Activated CD8-positive, alpha-beta memory T cell treated with anti-CD3 and anti-CD28 coated beads for 48 hours (primary cell): ENCODE measurements around the gene MAP4K2.
"Not testable (repeated sequence)": the region's sequence is repeated elsewhere in the genome, so short reads cannot be mapped to it uniquely, and the experiment has no call there.

Experiments used
- DNase-seq, 3 experiments: peaks; one replicate each; pipeline ENCODE4 v3.0.0-alpha.2; 2020; ENCODE audit warnings: low read depth in 2 of 3, low spot score in 2 of 3

The MAP4K2 gene

DNA sequence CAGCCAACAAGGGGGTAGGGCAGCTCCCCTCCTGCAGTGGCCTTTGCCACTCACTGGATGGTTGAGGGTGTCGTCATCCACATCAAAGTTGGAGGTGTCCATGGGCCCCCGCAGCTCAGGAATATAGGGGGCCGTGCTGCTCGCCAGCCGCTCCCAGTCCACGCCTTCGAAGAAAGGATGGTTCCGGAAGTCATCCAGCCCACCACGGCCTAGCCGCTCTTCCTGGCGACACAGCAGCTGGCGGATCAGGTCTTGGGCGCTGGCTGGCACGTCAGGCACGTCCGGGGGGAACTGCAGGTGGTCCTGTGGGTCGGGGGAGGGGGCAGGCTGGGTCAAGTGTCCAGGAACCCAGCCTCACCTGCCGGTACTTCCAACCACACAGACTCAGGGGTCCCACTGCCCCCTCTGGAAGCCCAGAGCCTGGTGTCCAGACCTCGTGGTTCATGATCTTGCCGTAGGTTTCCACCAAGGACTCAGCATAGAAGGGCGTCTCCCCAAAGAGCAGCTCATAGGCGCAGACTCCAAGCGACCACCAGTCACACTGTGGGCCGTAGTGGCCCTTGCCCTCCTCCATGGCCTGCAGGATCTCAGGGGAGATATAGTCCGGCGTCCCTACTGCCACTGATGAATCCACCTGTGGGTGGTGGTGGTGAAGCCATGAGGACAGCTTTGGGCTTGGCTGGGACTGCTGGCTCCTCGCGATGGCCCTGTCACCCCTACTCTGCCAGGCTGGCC, 35.8 kb upstream of the MAP4K2 start:
- DNase-seq, result no peak

DNA sequence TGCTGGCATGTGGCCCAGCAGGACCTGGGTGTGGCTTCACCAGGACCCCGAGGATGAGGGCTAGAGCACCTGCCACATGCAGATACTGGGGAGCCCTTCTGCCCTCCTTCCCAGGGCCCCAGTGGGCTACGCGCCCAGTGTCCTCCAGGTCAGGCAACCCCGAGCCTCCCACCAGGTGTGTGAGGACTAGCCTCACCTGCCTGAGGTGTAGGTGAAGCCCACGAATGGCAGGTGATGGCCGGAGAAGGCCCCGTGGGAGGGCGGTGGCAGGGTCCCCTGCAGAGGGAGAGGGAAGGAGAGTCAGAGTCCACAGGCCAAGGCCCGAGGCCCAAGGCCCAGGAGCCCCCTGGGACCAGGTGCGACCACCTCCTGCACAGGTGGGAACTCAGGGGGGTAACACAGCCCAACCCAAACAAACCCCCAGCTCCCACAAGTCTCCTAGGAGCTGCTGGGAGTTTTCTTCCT, 34.9 kb upstream of the MAP4K2 start:
- no peak for DNase-seq

DNA sequence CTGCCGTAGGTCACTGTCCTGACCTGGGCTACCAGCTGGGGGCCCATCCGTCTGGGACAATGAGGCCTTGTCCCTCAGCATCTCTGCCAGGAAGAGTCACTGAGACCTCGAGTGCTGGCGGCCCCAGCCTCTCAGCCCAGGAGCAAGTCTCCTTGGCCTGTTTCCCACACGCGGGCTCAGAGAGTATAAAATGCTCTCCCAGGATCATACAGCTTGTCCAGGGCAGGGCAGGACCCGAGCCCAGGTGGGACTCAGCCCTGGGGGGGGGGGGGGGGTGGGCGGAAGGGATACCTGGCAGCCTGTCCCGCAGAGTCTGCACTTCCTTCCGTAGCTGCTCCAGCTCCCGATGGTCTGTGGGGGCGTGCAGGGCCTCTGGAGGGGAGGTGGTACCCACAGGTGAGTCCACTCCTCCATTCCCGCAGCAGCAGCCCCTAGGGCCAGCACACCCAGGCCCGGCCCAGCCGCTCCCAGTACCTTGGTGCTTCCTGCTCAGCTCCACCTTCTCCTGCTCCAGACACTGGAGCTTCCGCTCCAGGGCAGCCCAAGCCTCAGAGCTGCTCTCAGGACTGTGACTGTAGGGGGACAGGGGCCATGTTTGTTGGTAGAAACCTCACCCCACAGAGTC, 33.5 kb upstream of the MAP4K2 start:
- no peak for DNase-seq

DNA sequence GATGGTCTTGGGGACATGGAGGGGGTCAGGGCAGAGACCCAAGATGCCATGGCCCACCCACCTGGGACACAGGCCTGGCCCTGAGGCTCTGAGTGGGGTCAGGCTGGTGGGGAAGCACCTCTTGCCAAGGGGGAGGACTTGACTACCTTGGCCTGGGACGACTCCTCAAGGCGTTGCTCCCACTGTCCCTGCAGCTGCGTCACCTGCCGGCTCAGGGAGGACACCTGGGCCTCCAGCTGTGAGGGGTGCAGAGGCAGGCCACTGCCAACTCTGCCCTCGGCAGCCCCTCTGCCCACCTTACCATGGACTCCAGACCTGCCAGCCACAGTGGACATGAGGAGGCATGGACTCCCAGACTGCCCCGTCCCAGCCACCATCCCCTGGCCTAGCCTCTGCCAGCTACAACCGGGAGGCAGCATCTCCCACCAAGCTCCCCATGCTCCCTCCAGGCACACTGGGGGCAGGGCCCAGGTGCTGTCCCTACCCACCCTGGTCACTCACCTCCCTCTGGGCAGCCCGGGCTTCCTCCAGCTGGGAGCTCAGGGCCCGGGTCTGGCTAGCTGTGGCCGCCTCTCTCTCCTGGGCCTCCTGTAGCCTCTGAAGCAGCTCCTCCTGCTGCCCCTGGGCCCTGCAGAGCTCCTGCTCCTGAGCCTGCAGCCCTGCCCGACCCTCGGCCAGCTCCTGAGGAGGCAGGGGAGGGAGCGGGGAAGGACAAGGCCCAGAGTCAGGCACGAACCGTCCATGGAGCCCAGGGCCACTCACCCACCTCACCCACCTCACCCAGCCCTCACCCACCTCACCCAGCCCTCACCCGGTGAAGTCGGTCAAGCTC, 32.8 kb upstream of the MAP4K2 start:
- no peak for DNase-seq

DNA sequence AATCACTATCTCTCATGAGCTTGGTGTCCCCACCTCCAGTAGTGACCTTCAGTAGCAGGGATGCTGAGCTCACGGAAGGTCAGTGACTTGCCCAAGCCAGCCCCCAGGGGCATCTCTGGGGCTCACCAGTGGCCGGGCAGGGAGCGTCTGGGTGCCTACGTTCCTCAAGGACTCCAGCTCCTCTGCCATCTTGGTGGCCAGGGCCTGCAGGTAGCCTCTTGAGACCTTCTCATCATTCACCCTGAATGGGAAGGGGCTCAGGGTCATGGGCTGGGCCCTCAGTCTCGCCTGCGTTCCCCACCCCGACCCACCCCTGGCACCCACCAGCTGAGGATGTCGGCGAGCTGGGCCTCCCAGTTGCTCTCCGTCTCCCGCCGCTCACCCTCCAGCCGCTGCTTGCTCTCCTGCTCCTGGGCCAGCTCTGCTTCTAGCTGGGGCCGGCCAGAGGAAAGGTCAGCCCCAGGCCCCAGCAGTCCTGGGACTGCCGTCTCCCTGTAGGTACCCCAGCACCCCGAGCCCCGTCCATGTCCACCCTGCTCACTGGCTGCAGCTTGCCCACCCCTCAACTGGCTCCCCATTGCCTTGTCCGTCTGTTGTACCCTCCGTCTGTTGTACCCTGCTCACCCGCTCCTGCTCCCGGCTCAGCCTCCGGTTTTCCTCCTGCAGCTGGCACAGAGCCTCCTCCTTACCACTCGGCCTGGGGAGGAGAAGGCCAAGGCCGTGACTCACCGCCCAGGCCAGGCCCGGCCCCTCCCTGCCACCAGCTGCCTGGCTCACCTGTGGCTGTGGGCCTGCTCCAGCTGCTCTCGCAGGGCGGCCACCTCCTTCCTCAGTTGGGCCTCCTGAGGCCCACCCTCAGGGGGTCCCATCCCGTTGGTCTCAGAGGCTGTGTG, 32.0 kb upstream of the MAP4K2 start:
- DNase-seq, result no peak

DNA sequence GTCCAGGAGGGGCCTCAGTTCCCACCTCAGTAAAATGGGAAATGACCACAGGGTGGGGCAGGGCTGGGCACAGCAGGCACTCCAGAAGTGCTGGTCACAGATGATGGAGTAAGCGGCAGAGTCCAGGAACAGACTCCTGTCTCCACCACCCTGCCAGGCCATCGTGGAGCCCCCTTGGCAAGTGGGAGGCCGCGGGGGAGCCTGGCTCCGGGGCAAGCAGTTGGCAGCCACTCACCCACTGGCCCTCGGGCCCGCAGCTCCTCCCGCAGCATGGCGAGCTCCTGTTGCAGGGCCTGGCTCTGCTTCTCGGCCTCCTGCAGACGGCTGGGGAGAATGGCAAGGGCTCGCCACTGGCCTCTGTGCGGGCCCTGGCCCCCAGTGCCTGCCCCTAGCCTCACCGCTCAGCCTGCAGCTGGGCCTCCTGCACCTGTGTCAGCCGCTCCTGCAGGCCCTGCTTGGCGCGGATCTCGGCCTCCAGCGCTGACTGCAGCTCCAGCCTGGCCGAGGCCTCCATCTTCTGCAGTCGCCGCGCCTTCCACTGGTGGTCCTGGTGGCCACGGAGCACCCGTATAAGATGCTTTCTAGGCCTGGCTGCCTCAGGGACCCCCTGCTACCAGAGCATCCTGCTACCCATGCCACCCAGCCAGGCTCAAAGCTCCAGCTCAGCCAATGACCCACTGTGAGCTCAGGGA, 31.2 kb upstream of the MAP4K2 start:
- no peak for DNase-seq

DNA sequence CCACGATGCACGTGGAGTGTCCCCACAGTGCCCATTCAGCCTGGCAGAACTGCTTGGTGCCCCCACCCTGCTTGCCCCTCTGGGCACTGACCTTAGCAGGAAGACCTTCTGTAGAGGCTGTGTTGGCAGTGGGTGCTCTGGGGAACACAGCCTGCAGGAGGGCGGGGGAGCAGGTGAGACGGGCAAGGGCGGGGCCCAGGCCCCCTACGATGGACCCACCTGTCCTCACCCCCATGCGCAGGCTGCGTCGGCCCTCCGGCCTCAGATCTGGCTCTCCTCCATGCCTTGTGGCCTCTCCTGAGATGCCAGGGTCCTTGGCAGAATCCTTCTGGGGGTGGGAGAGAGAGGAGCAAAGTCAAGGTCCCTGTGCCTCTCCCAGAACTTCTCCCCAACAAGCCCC, 30.5 kb upstream of the MAP4K2 start:
- no peak for DNase-seq

DNA sequence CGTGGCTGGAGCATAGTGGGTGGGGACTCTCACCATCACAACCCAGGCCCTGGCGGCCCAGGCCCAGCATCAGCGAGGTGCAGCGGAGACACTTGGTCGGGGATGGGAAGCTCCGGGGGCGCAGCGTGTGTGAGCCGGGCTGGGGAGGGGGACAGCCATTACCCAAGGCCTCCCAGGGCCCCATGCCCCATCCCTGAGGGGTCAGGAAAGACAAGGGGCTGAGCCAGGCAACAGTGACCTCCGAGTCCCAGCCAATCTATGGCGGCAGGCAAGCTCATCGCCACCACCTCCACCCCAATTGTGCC, 30.1 kb upstream of the MAP4K2 start:
- DNase-seq, result no peak

DNA sequence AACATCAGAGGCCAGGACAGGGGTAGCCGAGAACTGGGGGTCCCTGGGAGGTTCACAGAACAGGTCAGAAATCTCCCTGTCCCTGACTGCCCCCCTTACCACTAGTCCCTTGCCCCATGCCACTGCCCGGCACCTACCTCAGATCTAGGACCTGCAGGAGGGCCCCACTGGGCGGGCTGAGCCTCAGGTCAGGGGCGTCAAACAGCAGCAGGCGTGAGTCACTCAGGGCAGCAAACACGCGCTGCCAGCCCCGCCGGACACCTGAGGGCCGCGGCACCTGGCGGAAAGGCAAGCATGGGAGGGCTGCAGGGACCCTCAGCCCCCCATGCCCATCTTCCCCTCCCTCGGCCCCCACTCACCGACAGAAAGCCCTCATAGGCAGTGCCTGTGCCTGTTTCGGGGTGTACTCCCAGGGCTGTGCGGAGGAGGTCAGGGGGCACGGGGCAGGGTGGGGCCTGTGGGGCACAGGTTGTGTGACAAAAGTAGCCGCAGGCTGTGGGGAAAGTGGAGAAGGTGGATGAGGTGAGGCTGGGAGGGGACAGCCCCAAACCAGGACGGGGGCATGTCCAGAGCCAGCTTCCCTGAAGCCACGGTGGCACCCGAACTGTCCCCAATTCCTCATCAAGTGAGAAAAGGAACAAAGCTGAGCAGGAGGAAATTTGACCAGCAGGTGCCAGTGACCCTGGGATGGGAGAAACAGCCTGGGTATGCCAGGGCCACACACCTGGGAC, 29.6 kb upstream of the MAP4K2 start:
- DNase-seq, result no peak

DNA sequence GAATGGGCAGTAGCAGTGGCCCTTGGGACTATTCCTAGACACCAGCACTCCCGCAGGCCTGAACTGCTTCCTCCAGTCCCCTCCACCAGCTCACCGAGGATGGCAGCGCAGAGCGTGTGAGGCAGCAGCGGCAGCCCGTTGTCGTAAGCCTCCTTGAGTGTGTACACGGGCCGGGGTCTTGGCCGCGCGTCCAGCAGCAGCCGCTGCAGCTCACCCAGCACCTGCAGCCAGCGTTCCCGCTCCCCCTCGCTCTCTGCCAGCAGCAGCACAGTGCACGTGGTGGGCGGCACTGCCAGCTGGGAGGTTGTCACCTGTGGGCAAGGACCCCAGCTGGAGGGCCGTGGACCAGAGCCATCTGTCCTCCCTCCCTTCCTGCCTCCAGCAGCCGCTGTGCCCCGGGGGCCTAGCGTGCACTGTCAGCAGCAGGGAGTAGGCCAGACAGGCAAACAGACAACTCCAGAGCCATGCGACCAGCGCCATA, 28.4 kb upstream of the MAP4K2 start:
- DNase-seq, result no peak

DNA sequence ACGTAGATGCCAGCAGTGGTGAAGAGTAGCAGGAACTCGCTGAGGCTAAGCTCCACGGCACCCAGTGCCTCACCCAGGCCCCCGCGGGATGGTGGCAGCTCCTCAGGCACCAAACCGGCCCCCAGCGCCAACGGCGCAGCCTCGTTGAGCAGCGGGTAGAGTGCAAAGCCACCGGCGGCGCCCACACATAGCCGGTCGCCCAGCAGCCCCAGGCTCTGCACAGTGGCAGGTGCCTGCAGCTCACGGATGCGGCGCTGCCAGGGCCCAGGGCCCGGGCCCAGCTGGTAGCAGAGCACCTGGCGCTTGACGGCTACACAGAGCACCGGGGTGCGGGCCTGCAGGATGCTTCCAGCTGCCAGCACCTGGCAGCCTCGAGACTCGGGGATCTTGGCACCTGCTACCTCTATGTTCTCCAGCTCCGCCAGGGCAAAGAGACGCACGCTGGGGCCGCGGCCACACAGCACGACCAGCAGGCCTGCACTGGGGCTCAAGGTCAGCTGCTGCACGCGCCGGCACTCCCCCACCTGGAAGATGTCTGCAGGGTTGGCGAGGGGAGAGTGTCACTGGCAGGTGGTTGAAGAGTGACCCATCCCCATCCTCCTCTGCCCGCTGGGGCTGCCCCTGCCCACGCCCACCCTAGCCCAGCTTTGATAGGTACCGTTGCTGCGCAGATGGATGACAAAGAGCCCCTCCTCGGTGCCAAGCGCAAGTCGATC, 26.7 kb upstream of the MAP4K2 start:
- no peak for DNase-seq

DNA sequence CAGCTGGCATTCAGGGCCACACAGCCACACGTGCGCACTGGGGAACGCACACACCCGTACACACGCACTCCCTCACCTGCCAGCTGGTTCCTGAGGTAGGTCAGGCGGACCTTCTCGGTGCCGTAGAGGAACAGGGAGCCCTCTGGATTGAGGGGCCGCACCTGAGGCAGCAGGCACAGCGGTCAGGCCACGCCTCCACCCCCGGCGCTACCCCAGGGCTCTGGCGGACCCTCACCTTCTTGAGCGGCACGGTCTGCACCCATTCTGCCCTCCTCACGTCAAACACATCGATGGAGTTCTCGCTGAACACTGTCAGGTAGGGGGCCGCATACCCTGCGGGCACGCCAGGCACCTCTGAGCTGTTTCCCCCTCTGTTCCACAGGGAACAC, 24.4 kb upstream of the MAP4K2 start:
- DNase-seq, result no peak

DNA sequence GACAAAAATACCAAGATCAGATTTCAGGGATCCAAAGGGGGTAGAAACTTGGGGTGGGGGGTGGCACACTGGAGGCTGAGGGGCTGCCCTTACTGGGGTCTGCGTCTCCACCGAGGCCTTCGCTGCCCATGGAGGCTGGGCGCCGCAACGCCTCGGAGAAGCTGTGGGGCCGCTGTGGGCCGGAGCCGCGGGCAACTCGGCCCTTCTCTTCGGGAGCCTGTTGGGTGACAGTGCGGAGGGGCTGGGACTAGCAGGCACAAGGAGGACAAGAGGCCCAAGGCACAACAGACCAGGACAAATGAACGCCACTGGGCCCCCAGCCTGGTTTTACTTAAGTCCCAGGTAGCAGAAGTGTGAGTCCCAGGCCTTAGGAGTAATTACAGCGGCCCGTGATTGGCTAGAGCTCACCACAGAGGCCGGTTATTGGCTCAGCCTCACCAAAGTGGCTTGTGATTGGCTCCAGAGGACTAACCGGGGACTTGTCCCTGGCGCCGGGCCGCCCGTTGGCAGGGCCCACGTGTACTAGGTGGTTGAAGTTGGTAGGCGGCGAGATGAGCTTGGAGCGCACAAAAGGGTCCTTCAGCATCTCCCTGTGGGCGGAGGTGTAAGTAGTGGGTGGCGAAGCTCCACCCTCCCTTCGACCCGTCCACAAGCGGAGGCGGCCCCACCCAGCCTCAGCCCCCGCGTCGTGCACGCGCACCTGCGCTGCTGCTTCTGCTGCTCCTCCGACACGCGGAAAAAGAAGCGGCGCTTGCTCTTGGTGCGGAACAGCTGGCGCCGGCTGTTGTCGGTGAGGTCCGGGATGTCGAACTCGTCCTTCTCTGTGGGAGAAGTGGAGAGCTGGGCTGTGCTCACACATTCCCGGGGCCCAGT, 23.8 kb upstream of the MAP4K2 start:
- DNase-seq, result no peak

DNA sequence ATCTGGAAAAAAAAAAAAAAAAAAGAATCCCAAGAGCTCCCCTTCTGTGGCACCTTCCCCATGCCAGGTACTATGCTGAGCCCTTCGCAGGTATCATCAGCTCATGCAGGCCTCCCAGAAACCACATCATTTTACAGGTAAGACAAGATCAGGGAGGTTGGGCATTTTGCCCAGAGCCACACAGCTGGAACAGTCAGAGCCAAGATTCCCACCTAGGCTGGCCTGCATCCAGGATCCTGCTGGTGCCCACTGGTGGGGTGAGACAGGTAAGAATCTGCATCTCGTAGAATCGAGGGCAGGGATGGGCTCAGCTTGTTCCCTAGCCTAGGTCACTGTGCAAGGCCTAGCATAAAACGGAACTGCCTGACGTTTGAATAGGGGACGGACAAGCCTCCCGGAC, 23.0 kb upstream of the MAP4K2 start:
- DNase-seq, result no peak

DNA sequence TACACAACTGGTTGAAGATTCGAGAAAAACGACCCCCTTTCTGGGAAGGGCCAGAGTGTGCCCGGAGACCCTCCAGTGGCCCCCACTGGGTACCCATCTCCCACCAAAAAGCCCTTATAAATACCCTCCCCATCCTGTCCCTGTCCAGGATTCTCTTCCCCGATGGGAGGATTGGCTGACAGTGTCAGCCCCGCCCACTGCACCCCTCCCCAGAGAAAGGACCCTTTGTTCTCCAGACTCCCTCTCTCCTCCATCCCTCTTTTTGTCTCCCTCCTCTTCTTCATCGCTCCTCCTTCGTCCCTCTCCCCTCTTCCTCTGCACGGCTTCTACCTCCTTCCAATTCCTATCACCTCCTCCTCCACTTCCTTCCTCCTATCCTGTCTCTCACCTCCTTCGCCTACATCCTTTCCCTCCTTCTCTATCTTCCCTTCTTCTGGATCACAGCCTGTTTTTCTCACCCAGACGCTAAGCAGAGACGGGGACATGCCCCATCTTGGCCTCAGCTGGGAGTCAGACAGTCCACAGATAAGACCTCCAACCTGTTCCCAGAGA, 20.6 kb upstream of the MAP4K2 start:
- DNase-seq, result no peak

DNA sequence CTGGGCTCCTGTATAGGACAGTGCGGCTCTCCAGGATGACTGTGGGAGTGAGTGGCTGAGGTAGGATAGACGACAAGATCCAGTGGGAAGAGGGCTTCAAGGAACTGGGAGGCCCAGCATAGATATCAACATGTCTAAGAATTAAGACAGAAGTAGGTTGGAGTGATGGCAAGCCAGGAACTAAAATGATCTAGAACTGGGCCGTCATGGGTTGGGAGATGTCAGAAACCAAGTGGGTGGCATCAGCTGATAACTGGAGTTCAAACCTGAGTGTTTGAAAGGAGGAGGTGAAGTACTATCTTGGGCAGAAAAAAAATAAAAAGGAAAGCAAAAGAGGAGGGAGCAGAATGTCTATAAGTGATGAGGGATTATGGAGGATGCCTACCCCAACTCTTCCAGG, 14.5 kb upstream of the MAP4K2 start:
- no peak for DNase-seq

DNA sequence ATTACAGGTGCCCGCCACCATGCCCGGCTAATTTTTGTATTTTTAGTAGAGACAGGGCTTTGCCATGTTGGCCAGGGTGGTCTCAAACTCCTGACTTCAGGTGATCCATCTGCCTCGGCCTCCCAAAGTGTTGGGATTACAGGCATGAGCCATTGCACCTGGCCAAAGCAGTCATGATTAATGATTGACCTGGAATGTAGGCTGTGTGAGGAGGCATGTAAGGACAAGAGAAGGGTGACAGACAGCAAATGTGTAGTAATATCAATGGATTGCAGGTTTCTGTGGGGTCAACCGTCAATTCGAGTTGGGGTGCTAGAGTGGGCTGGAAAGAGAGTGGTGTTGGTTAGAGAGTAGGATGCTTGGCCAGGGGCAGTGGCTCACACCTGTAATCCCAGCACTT, 12.4 kb upstream of the MAP4K2 start:
- not testable (repeated sequence) for DNase-seq

DNA sequence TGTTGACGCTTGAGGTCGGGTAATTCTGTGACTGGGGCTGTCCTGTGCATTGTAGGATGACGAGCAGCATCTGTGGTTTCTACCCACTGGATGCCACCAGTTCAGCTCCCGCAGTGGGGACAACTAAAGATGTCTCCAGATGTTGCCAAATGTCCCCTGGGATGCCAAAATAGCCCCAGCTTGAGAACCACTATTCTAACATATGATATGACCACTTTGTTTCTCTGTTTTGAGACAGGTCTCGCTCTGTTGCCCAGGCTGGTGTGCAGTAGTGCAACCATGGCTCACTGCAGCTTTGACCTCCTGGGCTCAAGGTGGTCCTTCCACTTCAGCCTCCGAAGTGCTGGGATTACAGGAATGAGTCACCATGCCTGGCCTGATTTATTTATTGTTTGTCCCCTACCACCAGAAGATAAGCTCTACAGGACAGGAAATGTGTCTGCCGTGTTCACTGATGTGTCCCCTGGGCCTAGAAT, 11.7 kb upstream of the MAP4K2 start:
- no peak for DNase-seq
